KOPT-K1 (cell line): ENCODE results near the gene ZNF814.
"Not testable (repeated sequence)": the region's sequence is repeated elsewhere in the genome, so short reads cannot be mapped to it uniquely, and the experiment has no call there.

Experiments used
- H3K27ac ChIP-seq: fragments of 200-600 bp; sonication (generic); 2 replicates; pipeline ENCODE4 v1.5.1; 2016; ENCODE audit warnings: antibody characterized with exemption, mild to moderate bottlenecking, low read depth, low read length; ENCODE audit not compliant: poor library complexity, severe bottlenecking
- H3K36me3 ChIP-seq: fragments of 200-600 bp; sonication (generic); 2 replicates; pipeline ENCODE4 v1.5.1; 2017; ENCODE audit warnings: antibody characterized with exemption, mild to moderate bottlenecking, low read length, moderate library complexity; ENCODE audit not compliant: insufficient read depth
- H3K9me3 ChIP-seq: fragments of 200-600 bp; sonication (generic); 2 replicates; pipeline ENCODE4 v1.5.1; 2017; ENCODE audit warnings: antibody characterized with exemption, low read length, mild to moderate bottlenecking; ENCODE audit not compliant: insufficient read depth, poor library complexity, severe bottlenecking

The ZNF814 gene

GRCh38 chr19:57838622-57839191 lies 50.1 kb downstream of the ZNF814 start:
- H3K9me3 ChIP-seq, H3K27ac ChIP-seq: not testable (repeated sequence)
- peaks cover 69% of the 10 kb centered on the region for H3K36me3 ChIP-seq

GRCh38 chr19:57836991-57837390 lies 51.8 kb downstream of the ZNF814 start:
- H3K9me3 ChIP-seq, H3K27ac ChIP-seq: not testable (repeated sequence)
- peaks cover 61% of the 10 kb centered on the region for H3K36me3 ChIP-seq

- Histone ChIP-seq H3K9me3 (no peaks in the 10 kb centered on the region), H3K27ac (no peak within 1 kb of the TSS), H3K36me3 (peaks cover 55% of the 10 kb centered on the region)
These were observed 58.7 kb downstream of the ZNF814 start, which contains the start of gene ZNF587B for GRCh38 chr19:57830071-57830602. ZNF587B (plus strand) TSS chr19:57830299; CDS start chr19:57830529, 230 bp downstream.

- no peak overlapping the region for H3K27ac ChIP-seq
- peaks cover 63% of the 10 kb centered on the region for H3K36me3 ChIP-seq
- H3K9me3 ChIP-seq, result no peaks in the 10 kb centered on the region
These were observed 59.5 kb downstream of the ZNF814 start for GRCh38 chr19:57829316-57829715.

GRCh38 chr19:57825511-57825910 lies 63.3 kb downstream of the ZNF814 start:
- Histone ChIP-seq H3K36me3 (peaks cover 73% of the 10 kb centered on the region), H3K27ac (no peak overlapping the region), H3K9me3 (no peaks in the 10 kb centered on the region)

GRCh38 chr19:57823608-57824007 lies 65.2 kb downstream of the ZNF814 start:
- H3K36me3 ChIP-seq, result peaks cover 68% of the 10 kb centered on the region
- H3K9me3 ChIP-seq, H3K27ac ChIP-seq: not testable (repeated sequence)

GRCh38 chr19:57823155-57823554 lies 65.7 kb downstream of the ZNF814 start:
- H3K27ac ChIP-seq, H3K9me3 ChIP-seq: not testable (repeated sequence)
- peaks cover 64% of the 10 kb centered on the region for H3K36me3 ChIP-seq

GRCh38 chr19:57821501-57821900 lies 67.3 kb downstream of the ZNF814 start:
- not testable (repeated sequence) for H3K27ac ChIP-seq, H3K9me3 ChIP-seq
- H3K36me3 ChIP-seq, result peaks cover 51% of the 10 kb centered on the region

GRCh38 chr19:57821095-57821494 lies 67.7 kb downstream of the ZNF814 start:
- peak overlapping the region; percentile 76 for H3K27ac ChIP-seq
- peaks cover 47% of the 10 kb centered on the region for H3K36me3 ChIP-seq
- not testable (repeated sequence) for H3K9me3 ChIP-seq

- Histone ChIP-seq H3K27ac (peak overlapping the region; percentile 76), H3K36me3 (peaks cover 42% of the 10 kb centered on the region), H3K9me3 (no peaks in the 10 kb centered on the region)
These were observed 68.2 kb downstream of the ZNF814 start for GRCh38 chr19:57820599-57820998.

- Histone ChIP-seq H3K9me3 (no peaks in the 10 kb centered on the region), H3K27ac (peak overlapping the region; percentile 76), H3K36me3 (peaks cover 32% of the 10 kb centered on the region)
These were observed 69.2 kb downstream of the ZNF814 start for GRCh38 chr19:57819475-57820148.

GRCh38 chr19:57818378-57818777 lies 70.5 kb downstream of the ZNF814 start:
- peaks cover 20% of the 10 kb centered on the region for H3K36me3 ChIP-seq
- H3K27ac ChIP-seq, result no peak overlapping the region
- H3K9me3 ChIP-seq, result no peaks in the 10 kb centered on the region

- Histone ChIP-seq H3K9me3 (no peaks in the 10 kb centered on the region), H3K27ac (no peak overlapping the region)
These were observed 70.9 kb downstream of the ZNF814 start for GRCh38 chr19:57817976-57818375.

GRCh38 chr19:57816652-57817051 lies 72.2 kb downstream of the ZNF814 start:
- H3K27ac ChIP-seq, result no peak overlapping the region
- peaks cover 13% of the 10 kb centered on the region for H3K36me3 ChIP-seq

More at GRCh38 chr19:57817976-57818375, 70.9 kb downstream of the ZNF814 start:
- H3K36me3 ChIP-seq, result peaks cover 18% of the 10 kb centered on the region

GRCh38 chr19:57815247-57816075 lies 73.4 kb downstream of the ZNF814 start:
- peak overlapping the region; percentile 67 for H3K27ac ChIP-seq
- H3K9me3 ChIP-seq, result no peaks in the 10 kb centered on the region
- H3K36me3 ChIP-seq, result peaks cover 16% of the 10 kb centered on the region

More at GRCh38 chr19:57816652-57817051, 72.2 kb downstream of the ZNF814 start:
- no peaks in the 10 kb centered on the region for H3K9me3 ChIP-seq
